HepG2 (cell line): ENCODE results near the gene MAP3K1. TPM values are rescaled to one million over a fixed set of nuclear protein-coding genes. Genes with fewer than 3 reads are reported as not detected.

Source experiments
- ATAC-seq: fragments of 200-7000 bp; cut with Tn5 transposase; 3 replicates; pipeline ENCODE4 v1.9.1; 2020; ENCODE audit warnings: mild to moderate bottlenecking, moderate library complexity
- BruUV-seq: library from RNA; stranded (reverse); fragments of 400-500 nt; replicated peaks from 2 replicates; lab custom pipeline; 2021; lab: Mats Ljungman, UMichigan
- CTCF ChIA-PET: fragments of 300-600 bp; formaldehyde crosslinking; extraction: SDS; loops from one replicate; lab custom pipeline; 2021; ENCODE audit warnings: low total read pairs, inconsistent platforms, low intra/inter-chr PET ratio; lab: Yijun Ruan, JAX
- POLR2A ChIA-PET: fragments of 350-600 bp; sonication (Branson Sonifier 250); formaldehyde crosslinking; loops from one replicate; lab custom pipeline; 2020; ENCODE audit warnings: antibody characterized with exemption, inconsistent platforms; lab: Yijun Ruan, JAX
- DNase-seq: peaks from one replicate; pipeline ENCODE4 v3.0.0-alpha.2; 2015; ENCODE audit warnings: low spot score
- FAIRE-seq: peaks from 3 replicates; lab custom pipeline; 2011; peaks lifted over from hg19 to GRCh38; lab: Jason Lieb, UNC
- H2AFZ ChIP-seq: one replicate; pipeline ENCODE4 v1.6.1; 2011; ENCODE audit warnings: low read length, inconsistent platforms
- H3K27ac ChIP-seq: fragments of 300-600 bp; 3 replicates; pipeline ENCODE4 v1.8.0; 2011; ENCODE audit warnings: mixed run types, mild to moderate bottlenecking, mixed read lengths, low read length, inconsistent platforms; ENCODE audit not compliant: insufficient read depth; ENCODE audit errors: extremely low read length
- H3K27me3 ChIP-seq, 2 experiments: fragments of 200-600 bp in 1 of 2; 2 replicates in 1 of 2; 3 replicates in 1 of 2; pipeline versions ENCODE4 v1.6.0 to v1.8.0; 2011; ENCODE audit warnings: low read length in 2 of 2, mild to moderate bottlenecking in 2 of 2, moderate library complexity in 2 of 2, inconsistent platforms in 1 of 2; ENCODE audit not compliant: insufficient read depth in 2 of 2, control insufficient read depth in 1 of 2
- H3K36me3 ChIP-seq, 2 experiments: fragments of 200-600 bp in 1 of 2; replicated peaks in 1 of 2; 2 replicates in 1 of 2; 3 replicates in 1 of 2; pipeline versions ENCODE4 v1.5.1 to v1.8.0; 2011; ENCODE audit warnings: low read length in 2 of 2, inconsistent platforms in 1 of 2; ENCODE audit not compliant: insufficient read depth in 2 of 2, control insufficient read depth in 1 of 2
- H3K4me1 ChIP-seq: 2 replicates; pipeline ENCODE4 v1.5.1; 2012; ENCODE audit warnings: low read length, inconsistent platforms; ENCODE audit not compliant: insufficient read depth
- H3K4me2 ChIP-seq: 2 replicates; pipeline ENCODE4 v1.6.0; 2011; ENCODE audit warnings: low read depth, low read length, inconsistent platforms
- H3K4me3 ChIP-seq, 3 experiments: fragments of 200-600 bp in 1 of 3; sonication (generic), shearing (Covaris generic) in 1 of 3; replicated peaks in 1 of 3; 2 replicates each; pipeline ENCODE4 v1.5.1; 2011 to 2016; ENCODE audit warnings: low read length in 3 of 3, inconsistent platforms in 2 of 3, low read depth in 2 of 3, mild to moderate bottlenecking in 2 of 3, control low read depth in 1 of 3, mixed read lengths in 1 of 3; ENCODE audit not compliant: insufficient read depth in 1 of 3
- H3K79me2 ChIP-seq: one replicate; pipeline ENCODE4 v1.6.1; 2011; ENCODE audit warnings: low read length, inconsistent platforms; ENCODE audit not compliant: insufficient read depth
- H3K9ac ChIP-seq: 2 replicates; pipeline ENCODE4 v1.6.0; 2011; ENCODE audit warnings: mild to moderate bottlenecking, low read depth, low read length, inconsistent platforms; ENCODE audit not compliant: insufficient read depth
- H3K9me3 ChIP-seq: 2 replicates; pipeline ENCODE4 v1.5.1; 2012; ENCODE audit warnings: mild to moderate bottlenecking, low read length
- H4K20me1 ChIP-seq: 2 replicates; pipeline ENCODE4 v1.6.0; 2011; ENCODE audit warnings: inconsistent platforms, mild to moderate bottlenecking, low read length, moderate library complexity; ENCODE audit not compliant: insufficient read depth
- ARID5B ChIP-seq: IDR thresholded peaks from 2 replicates; pipeline ENCODE4 v1.4.0; 2020; ENCODE audit warnings: mild to moderate bottlenecking, missing genetic modification reagents
- BCL3 ChIP-seq: sonication (generic); formaldehyde crosslinking; IDR thresholded peaks from 2 replicates; pipeline ENCODE4 v1.5.1; 2020; ENCODE audit warnings: mild to moderate bottlenecking, missing genetic modification reagents, moderate library complexity
- BORCS8-MEF2B ChIP-seq: sonication (generic); formaldehyde crosslinking; IDR thresholded peaks from 2 replicates; pipeline ENCODE4 v1.8.0; 2022; ENCODE audit warnings: mild to moderate bottlenecking, missing genetic modification reagents
- DRAP1 ChIP-seq: IDR thresholded peaks from 2 replicates; pipeline ENCODE4 v1.6.1; 2016; ENCODE audit warnings: missing genetic modification reagents, missing compliant biosample characterization
- FLYWCH1 ChIP-seq: sonication (generic); formaldehyde crosslinking; IDR thresholded peaks from 2 replicates; pipeline ENCODE4 v1.8.1; 2023; ENCODE audit warnings: mild to moderate bottlenecking, missing genetic modification reagents
- FOSL2 ChIP-seq: sonication (generic); formaldehyde crosslinking; IDR thresholded peaks from 2 replicates; pipeline ENCODE4 v1.4.0; 2020; ENCODE audit warnings: missing genetic modification reagents
- KDM3A ChIP-seq: IDR thresholded peaks from 2 replicates; pipeline ENCODE4 v1.6.1; 2018; ENCODE audit warnings: low read depth, missing compliant biosample characterization
- NFYB ChIP-seq: sonication (generic); formaldehyde crosslinking; IDR thresholded peaks from 2 replicates; pipeline ENCODE4 v1.4.0; 2020; ENCODE audit warnings: missing genetic modification reagents
- PATZ1 ChIP-seq: sonication (generic); formaldehyde crosslinking; IDR thresholded peaks from 2 replicates; pipeline ENCODE4 v1.4.0; 2020; ENCODE audit warnings: missing genetic modification reagents
- PHB2 ChIP-seq: fragments of 450-650 bp; IDR thresholded peaks from 2 replicates; pipeline ENCODE4 v1.6.1; 2018; ENCODE audit not compliant: partially characterized antibody
- PHF8 ChIP-seq: sonication (generic); formaldehyde crosslinking; IDR thresholded peaks from 2 replicates; pipeline ENCODE4 v1.5.0; 2020; ENCODE audit warnings: missing genetic modification reagents
- SALL1 ChIP-seq: sonication (generic); formaldehyde crosslinking; IDR thresholded peaks from 2 replicates; pipeline ENCODE4 v1.8.0; 2022; ENCODE audit warnings: mild to moderate bottlenecking, missing genetic modification reagents
- SAP130 ChIP-seq: IDR thresholded peaks from 2 replicates; pipeline ENCODE4 v1.6.1; 2016; ENCODE audit warnings: low read depth
- SMYD3 ChIP-seq: sonication (generic); formaldehyde crosslinking; IDR thresholded peaks from 2 replicates; pipeline ENCODE4 v1.8.1; 2023; ENCODE audit warnings: mild to moderate bottlenecking, missing genetic modification reagents
- TEAD3 ChIP-seq: optimal IDR thresholded peaks from 2 replicates; pipeline ENCODE3; 2016; ENCODE audit warnings: borderline replicate concordance
- U2AF2 ChIP-seq: fragments of 200-400 bp; formaldehyde crosslinking; IDR thresholded peaks from 2 replicates; pipeline ENCODE4 v1.6.1; 2017; ENCODE audit warnings: low read depth, mild to moderate bottlenecking, low read length
- ZNF292 ChIP-seq: sonication (generic); formaldehyde crosslinking; IDR thresholded peaks from 2 replicates; pipeline ENCODE4 v1.8.1; 2022; ENCODE audit warnings: mild to moderate bottlenecking, low read depth, missing genetic modification reagents, borderline replicate concordance
- ZNF326 ChIP-seq: sonication (generic); formaldehyde crosslinking; IDR thresholded peaks from 2 replicates; pipeline ENCODE4 v1.4.0; 2020; ENCODE audit warnings: missing genetic modification reagents, borderline replicate concordance
- WGBS: methylation state at CpG from one replicate; pipeline ENCODE4 v1.1.6; 2017; ENCODE audit warnings: low lambda C conversion rate; 5-methylcytosine and 5-hydroxymethylcytosine counted together
- in situ Hi-C: cut with HindIII; loops from 2 replicates; pipeline ENCODE4 v1.10.0; 2017; ENCODE audit warnings: low pct_unique_long_range_greater_than_20kb; ENCODE audit not compliant: extremely low pct_ligation_motif_present
- intact Hi-C: fragments of 100-400 bp; cut with micrococcal nuclease; formaldehyde crosslinking; loops from one replicate; pipeline ENCODE4 v1.10.0; 2022; ENCODE audit not compliant: unreplicated experiment
- polyA plus RNA-seq, 8 experiments: library from polyadenylated mRNA; depleted of rRNA in 3 of 8; stranded (reverse) in 7 of 8; unstranded in 1 of 8; fragments of >200 nt; fragmentation: Illumina TruSeq in 4 of 8; extraction: Trizol in 4 of 8; gene quantifications; 2 replicates each; pipeline versions ENCODE4 v1.2.1 to v1.2.3, GENCODE V29; 2011 to 2016; ENCODE audit warnings: low read depth in 4 of 8, missing spikeins in 1 of 8, mixed read lengths in 1 of 8; ENCODE audit not compliant: insufficient read depth in 1 of 8
- total RNA-seq, 5 experiments: library from RNA; depleted of rRNA; stranded (reverse); fragments of >200 nt; fragmentation: Illumina TruSeq; extraction: Trizol; gene quantifications; 2 replicates each; pipeline ENCODE4 v1.2.3, GENCODE V29; 2016; ENCODE audit warnings: low read depth in 1 of 5

The MAP3K1 gene
- total and polyA plus RNA-seq, 2 of the 13 experiments (the other 11 are each of a cell fraction or from before 2014, with no cell fraction given) = 16.4 to 30.3 TPM

DNA sequence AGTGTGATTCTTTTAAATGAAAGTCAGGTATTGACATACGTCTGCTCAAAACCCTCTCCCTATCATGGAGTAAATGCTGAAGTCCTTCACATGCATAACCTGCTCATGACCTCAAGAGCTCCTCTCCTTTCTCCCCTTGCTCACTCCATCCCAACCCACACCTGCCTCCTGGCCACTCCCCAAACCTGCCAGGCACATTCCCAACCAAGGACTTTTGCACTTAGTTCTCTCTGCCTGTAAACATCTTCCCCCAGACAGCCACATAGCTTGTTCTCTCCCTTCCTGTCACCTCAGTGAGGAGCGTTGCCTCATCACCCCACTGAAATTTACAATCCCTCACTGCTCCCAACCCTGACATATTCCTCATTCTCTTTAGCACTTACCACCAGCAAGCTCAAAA is 102.7 kb downstream of the MAP3K1 start:
- ATAC-seq = peak; percentile 91
- peak; percentile 76 for FAIRE-seq
- WGBS = 37% methylated on average over 2 of the region's 2 CpGs
- H3K9me3 ChIP-seq = no peaks in the 10 kb centered on the region
- H4K20me1 ChIP-seq = no peaks in the 10 kb centered on the region
- H3K27ac ChIP-seq = peak overlapping the region; percentile 49
- CTCF ChIA-PET = no interaction called here
- no peaks in the 10 kb centered on the region for H3K27me3 ChIP-seq
- peaks cover 2 to 18% of the 10 kb centered on the region in 2 experiments for H3K36me3 ChIP-seq
- in situ Hi-C loops (no loop called here), intact Hi-C loops (no loop called here)
- no peak overlapping the region for H3K4me3 ChIP-seq
- peak; percentile 55 for DNase-seq
- H3K79me2 ChIP-seq = no peaks in the 10 kb centered on the region
- peaks cover 22% of the 10 kb centered on the region for H3K4me1 ChIP-seq
- POLR2A ChIA-PET = interaction anchor here (0.7 to 2.0 kb wide), 5 partner anchors 8 to 255 kb away, joined by 3 to 21 read pairs (median 3); partner anchors contain the start of genes GPBP1 and SETD9
- BruUV-seq = no TSS peak
- H3K9ac ChIP-seq = no peak overlapping the region
- no peak overlapping the region for H2AFZ ChIP-seq
- peak overlapping the region; percentile 31 for H3K4me2 ChIP-seq
- TF ChIP-seq SMYD3 (peak; percentile 55; the same call in 1 of the 2 replicates), KDM3A (no peak), FLYWCH1 (CRISPR knock-in tag) (no peak), ZNF292 (CRISPR knock-in tag) (peak; percentile 37; the same call in 1 of the 2 replicates), BCL3 (CRISPR knock-in tag) (0 out of 2 replicates have a peak, but pooled peaks have one; percentile 36), NFYB (CRISPR knock-in tag) (no peak), BORCS8-MEF2B (CRISPR knock-in tag) (0 out of 2 replicates have a peak, but pooled peaks have one; percentile 23), SAP130 (CRISPR knock-in tag) (peak; percentile 39), PHF8 (CRISPR knock-in tag) (no peak), FOSL2 (CRISPR knock-in tag) (0 out of 2 replicates have a peak, but pooled peaks have one; percentile 17), U2AF2 (no peak), TEAD3 (CRISPR knock-in tag) (peak; percentile 77), PHB2 (no peak), ARID5B (CRISPR knock-in tag) (peak; percentile 21; the same call in 1 of the 2 replicates), DRAP1 (0 out of 2 replicates have a peak, but pooled peaks have one; percentile 22), ZNF326 (CRISPR knock-in tag) (no peak), SALL1 (CRISPR knock-in tag) (0 out of 2 replicates have a peak, but pooled peaks have one; percentile 18), PATZ1 (0 out of 2 replicates have a peak, but pooled peaks have one; percentile 24)
